GM12801 (cell line): ENCODE measurements around the gene LCN6.

ENCODE experiments used
- TF ChIP-seq, protein P1 (sequence below): IDR thresholded peaks from one replicate; pipeline ENCODE4 v1.5.1; 2011; ENCODE audit warnings: control low read depth; ENCODE audit not compliant: insufficient read length; ENCODE audit errors: extremely low read depth

Gene LCN6

DNA sequence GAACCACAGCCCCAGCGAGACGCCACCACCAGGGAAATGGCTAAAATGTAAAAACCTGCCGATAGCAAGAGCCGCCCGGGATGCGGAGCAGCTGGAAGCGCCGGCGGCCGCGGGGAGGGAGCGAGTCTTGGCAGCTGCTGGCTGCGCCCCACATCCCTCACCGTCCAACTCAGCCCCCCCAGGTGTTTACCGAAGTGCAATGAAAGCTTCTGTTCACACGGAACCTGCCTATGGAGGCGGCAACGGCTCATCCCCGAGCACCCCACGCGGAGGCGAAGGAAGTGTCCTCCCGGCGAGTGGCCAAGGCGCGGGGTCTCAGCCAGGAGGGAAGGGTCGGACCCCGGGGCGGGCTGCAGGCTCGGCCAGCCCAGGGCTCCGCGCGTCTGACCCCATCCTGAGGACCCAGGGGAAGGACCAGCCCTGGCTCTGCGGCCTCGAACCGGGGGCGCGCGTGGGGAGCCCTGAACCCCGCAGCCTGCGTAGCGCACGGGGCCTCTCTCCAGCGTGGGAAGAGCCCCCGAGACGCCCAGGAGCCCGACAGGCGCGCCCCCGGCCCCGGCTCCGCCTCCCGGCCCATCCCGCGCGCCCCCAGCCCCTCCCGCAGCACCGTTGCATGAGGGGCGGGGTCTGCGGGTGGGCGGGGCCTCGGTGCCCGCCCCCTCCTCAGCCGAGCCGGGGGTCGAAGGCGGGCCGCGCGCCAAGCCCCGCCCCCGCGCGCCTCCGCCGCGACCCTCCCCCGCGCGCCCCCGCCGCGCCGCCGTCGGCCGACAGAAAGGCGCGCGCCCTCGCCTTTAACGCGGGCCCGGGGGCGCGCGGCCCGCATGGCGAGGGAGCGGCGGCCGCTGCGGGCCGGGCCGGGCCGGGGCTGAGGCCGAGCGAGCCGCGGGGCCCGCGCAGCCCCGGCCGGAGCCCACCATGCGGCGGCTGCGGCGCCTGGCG, 36.3 kb downstream of the LCN6 start, which contains the start of gene DIPK1B:
DIPK1B (plus strand) TSS at position 822 of the 939 bp plus-strand sequence; CDS start at position 916, 94 bp downstream.
- TF ChIP-seq, protein P1, sequence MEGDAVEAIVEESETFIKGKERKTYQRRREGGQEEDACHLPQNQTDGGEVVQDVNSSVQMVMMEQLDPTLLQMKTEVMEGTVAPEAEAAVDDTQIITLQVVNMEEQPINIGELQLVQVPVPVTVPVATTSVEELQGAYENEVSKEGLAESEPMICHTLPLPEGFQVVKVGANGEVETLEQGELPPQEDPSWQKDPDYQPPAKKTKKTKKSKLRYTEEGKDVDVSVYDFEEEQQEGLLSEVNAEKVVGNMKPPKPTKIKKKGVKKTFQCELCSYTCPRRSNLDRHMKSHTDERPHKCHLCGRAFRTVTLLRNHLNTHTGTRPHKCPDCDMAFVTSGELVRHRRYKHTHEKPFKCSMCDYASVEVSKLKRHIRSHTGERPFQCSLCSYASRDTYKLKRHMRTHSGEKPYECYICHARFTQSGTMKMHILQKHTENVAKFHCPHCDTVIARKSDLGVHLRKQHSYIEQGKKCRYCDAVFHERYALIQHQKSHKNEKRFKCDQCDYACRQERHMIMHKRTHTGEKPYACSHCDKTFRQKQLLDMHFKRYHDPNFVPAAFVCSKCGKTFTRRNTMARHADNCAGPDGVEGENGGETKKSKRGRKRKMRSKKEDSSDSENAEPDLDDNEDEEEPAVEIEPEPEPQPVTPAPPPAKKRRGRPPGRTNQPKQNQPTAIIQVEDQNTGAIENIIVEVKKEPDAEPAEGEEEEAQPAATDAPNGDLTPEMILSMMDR = no peak

- TF ChIP-seq, protein P1 = no peak
Observed at GRCh38 chr9:136710543-136710942, 37.8 kb downstream of the LCN6 start.

DNA sequence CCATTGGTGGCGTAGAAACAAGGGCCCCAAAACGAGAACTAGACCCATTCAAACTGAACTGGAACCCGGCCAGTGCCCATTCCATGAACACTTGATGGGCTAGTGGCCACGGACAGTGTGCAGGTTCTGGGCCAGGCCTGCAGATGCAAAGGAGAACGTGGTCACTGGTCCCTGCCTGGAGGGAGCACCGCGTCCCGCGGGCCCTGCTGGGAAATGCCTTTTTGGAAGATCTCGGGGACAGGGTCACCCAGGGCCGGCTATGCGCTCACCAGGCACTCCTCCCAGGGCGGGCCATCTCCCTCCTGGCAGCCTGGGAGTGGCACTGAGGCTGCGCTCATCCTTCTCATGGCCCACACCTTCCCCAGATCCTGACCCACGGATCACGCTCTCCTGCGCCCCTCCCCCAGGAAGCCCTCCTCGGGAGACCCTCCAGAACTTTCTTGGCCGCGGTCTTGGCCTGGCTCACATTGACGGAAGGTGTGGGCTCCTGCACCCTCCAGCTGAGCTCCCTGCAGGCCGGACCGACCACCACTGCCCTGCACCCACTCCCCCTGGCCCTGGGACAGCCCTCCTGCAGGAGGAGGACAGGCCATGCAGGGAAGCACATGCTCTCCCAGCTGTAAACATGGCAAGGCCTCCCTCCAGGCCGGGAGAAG, 38.7 kb downstream of the LCN6 start:
- TF ChIP-seq, protein P1 = no peak

DNA sequence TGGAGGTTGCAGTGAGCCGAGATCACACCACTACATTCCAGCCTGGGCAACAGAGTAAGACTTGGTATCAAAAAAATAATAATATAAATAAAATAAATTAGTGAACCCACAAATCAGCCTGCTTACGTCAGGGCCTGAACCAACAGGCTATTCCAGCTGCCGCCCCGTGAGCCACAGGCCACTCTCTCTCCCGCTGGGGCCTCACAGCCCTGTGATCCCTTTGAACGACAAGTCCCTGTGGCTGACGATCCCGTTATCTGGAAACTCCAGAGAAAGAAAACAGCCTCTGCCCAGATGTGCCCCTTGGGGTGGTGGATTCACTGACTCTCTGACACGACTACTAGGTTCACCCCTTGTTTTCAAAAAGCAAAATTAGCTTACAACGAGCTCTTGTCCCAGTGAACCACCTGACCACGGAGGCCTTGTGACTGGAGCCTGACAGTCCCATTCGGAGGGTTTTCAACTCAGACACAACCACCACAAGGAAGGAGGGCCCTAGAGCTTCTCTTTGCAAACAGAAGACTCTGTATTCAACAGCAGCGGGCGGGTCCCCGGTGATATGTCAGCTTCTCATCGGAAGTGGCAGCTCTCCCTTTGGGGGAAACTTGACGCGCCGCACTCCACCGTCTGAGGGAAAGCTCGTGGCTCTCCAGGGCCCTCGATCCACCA, 40.3 kb downstream of the LCN6 start:
- TF ChIP-seq, protein P1 = no peak

DNA sequence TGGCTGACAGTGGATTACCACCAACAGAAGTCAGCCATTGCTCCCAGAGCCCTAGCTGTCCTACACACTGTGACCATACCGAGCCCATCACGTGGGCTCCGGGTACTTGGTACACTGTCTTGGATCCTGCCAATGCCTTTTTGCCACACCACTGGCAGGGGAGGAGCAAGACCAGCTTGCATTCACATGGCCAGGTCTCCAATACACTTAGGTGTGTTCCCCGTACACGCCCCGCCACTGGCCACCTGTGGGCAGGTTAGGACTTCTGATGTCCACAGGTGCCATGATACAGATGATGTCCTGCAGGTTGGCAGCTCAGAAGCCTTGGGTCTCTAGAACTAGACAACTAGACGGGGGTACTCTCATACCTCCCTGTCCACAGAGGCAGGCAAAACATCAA, 41.3 kb downstream of the LCN6 start:
- TF ChIP-seq, protein P1 = no peak

- TF ChIP-seq, protein P1 = no peak
Observed at GRCh38 chr9:136705564-136705963, 42.8 kb downstream of the LCN6 start.

DNA sequence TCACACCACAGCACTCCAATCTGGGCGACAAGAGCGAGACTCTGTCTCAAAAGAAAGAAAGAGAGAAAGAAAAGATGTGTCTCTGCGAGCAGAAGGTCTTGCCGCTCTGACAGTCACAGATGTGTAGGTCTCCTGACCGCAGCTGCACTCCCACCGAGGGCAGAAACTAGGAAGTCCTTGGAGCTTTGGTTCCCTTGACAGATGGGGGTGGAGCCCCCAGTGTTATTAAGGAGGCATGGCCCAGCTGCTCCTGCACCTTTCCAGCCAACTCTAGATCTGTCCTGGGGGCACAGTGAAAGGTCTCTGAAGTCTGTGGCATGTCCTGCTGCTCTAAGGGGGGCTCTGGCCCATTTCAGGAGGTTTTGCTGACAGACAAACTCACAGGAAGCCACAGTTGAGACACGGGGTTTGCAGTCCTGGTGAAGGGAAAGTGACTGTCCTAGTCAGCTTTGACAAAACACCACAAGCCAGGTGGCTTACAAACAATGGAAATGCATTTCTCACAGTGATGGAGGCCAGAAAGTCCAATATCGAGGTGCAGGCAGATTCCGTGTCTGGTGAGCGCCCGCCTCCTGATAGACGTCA, 45.0 kb downstream of the LCN6 start:
- TF ChIP-seq, protein P1 = no peak
